NCI-H1694 treated with DMSO at 0.1 percent for 48 hours (cell line): ENCODE measurements around the gene SLC66A2.
"Not testable (repeated sequence)": the region's sequence is repeated elsewhere in the genome, so short reads cannot be mapped to it uniquely, and the experiment has no call there.

Source experiments
- DNase-seq: peaks from one replicate; lab custom pipeline; 2025; lab: John Stamatoyannopoulos, UW

SLC66A2 gene

GRCh38 chr18:79970419-79971133 lies 19.1 kb upstream of the SLC66A2 start:
- no peak for DNase-seq

GRCh38 chr18:79965119-79965902 lies 13.9 kb upstream of the SLC66A2 start:
- DNase-seq: no peak

GRCh38 chr18:79964330-79965118 lies 13.1 kb upstream of the SLC66A2 start, which contains the start of gene HSBP1L1:
HSBP1L1 (plus strand) TSS chr18:79964643; CDS start chr18:79964736, 93 bp downstream.
- DNase-seq: no peak

DNA sequence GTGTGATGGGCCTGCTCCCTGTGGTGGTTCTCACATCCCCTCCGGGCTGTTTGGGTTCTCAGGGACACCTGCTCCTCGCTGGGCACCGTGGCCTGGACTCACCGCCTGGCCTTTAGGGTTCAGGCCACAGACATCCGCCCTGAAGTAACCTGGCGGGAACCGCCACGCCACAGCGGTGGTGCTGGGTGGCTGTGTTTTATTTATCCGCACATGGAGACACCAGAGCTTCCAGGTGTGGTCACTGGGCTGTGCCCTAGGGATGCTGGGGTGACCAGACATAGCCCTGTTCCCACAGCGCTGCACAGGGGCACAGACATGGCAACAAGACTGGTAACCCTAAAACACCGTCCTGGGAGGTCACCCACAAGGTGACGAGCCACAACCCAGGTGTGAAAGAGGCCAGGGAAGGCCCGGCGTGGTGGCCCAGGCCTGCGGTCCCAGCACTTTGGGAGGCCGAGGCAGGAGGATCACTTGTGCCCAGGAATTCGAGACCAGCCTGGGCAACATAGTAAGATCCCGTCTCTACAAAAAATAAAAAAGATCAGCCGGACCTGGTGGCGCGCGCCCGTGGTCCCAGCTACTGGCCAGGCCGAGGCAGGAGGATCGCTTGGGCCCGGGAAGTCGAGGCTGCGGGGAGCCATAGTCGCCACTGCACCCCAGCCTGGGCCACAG lies 12.3 kb upstream of the SLC66A2 start:
- DNase-seq: no peak

DNA sequence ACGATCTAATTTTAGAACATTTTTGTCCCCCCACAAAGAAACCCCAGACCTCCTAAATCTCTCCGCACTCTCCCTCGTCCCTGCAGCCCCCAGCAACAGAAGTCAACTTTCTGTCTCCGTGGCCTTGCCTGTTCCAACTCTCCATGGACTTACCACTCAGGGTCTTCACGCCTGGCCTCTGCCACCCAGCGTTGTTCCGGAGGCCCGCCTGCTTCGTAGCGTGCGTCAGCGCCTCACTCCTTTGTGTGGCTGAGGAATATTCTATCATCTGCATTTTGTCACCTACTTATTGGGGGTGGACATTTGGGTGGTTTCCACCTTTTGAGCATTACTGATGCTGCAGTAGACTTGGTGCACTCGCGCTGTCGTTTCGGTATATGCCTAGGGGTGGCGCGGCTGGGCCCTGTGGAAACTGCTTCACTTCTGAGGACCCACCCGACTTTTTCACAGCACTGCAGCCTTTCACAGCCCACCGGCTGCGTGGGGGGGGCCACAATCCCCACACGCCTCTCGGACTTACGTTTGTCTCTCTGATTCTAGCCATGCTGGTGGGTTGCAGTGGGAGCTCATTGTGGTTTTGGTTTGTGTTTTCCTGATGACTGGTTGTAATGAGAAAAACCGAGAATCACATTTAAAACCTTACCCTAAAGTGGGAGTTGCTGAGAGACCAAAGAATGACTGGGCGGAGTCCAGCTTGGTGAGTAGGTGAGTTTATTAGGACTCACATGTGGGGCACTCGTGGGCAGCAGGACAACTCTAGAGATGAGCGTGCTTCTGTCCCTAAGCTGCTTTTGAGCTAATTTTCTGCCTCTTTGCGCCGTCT lies 11.6 kb upstream of the SLC66A2 start:
- DNase-seq: no peak

GRCh38 chr18:79962311-79962710 lies 10.9 kb upstream of the SLC66A2 start:
- no peak for DNase-seq

GRCh38 chr18:79961527-79962291 lies 10.3 kb upstream of the SLC66A2 start:
- DNase-seq: no peak

GRCh38 chr18:79960921-79961526 lies 9.6 kb upstream of the SLC66A2 start:
- DNase-seq: no peak

- not testable (repeated sequence) for DNase-seq
These were observed 8.8 kb upstream of the SLC66A2 start for GRCh38 chr18:79960161-79960801.

DNA sequence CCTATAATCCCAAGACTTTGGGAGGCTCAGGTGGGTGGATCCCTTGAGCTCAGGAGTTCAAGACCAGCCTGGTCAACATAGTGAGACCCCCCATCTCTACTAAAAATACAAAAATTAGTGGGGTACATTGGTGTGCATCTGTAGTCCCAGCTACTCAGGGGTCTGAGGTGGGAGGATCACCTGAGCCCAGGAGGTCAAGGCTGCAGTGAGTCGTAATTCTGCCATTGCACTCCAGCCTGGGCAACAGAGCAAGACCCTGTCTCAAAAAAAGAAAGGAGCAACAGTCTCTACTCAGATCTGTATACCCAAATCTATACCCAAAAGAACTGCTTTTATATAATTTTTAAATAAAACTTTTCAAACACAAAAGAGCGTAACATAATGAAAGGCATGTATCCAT lies 7.5 kb upstream of the SLC66A2 start:
- no peak for DNase-seq

DNA sequence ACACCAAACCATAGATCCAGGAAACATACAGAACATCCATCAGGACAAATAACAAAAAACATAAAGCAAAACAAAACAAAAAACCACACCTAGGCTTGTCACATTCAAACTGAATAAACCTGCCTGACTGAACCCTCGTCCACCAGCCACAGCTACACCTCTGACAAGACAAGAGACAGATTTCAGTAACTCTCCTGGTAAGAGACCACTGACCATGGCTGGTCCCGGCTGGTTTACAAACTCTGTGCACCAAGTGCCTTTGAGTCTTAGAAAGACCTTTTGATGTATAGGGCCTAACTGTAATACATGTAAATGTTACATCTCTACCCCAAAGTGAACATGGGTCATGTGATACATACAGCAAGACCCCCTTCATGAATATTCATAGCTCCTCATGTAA lies 4.8 kb upstream of the SLC66A2 start:
- no peak for DNase-seq

GRCh38 chr18:79955302-79956075 lies 4.0 kb upstream of the SLC66A2 start:
- no peak for DNase-seq

- no peak for DNase-seq
These were observed 3.3 kb upstream of the SLC66A2 start for GRCh38 chr18:79954791-79955190.

GRCh38 chr18:79953971-79954651 lies 2.7 kb upstream of the SLC66A2 start:
- DNase-seq: no peak

- no peak for DNase-seq
These were observed 1.6 kb upstream of the SLC66A2 start for GRCh38 chr18:79952996-79953559.

- no peak for DNase-seq
These were observed 1.1 kb upstream of the SLC66A2 start for GRCh38 chr18:79952456-79952995.
